ENCODE measurements around the gene SELENOK. TPM values are rescaled to one million over a fixed set of nuclear protein-coding genes. Genes with fewer than 3 reads are reported as not detected.

SELENOK gene
- total and polyA plus RNA-seq, 2 of the 13 experiments (the other 11 are each of a cell fraction or from before 2014, with no cell fraction given) = 67.0 to 81.0 TPM

- TF ChIP-seq ZNF251 (CRISPR knock-in tag; IDR thresholded peaks at IDR 0.05) (no peak), ZKSCAN1 (IDR thresholded peaks at IDR 0.05; ENCODE audit: low read length) (no peak), ZMYM2 (CRISPR knock-in tag; IDR thresholded peaks at IDR 0.05) (no peak)
These were observed 7.0 kb downstream of the SELENOK start (continued) for GRCh38 chr3:53884623-53885022.

GRCh38 chr3:53883008-53883407, 8.7 kb downstream of the SELENOK start:
- FAIRE-seq = no peak
- no peak overlapping the region for H3K27ac ChIP-seq (ENCODE audit: extremely low read length, insufficient read depth, low read length)
- in situ Hi-C loops (cut with HindIII; ENCODE audit: extremely low pct_ligation_motif_present, low pct_unique_long_range_greater_than_20kb) = loop anchor here (5.0 kb wide), 1 partner anchor 36 kb away; the partner anchor contains the start of genes CHDH and IL17RB

More at GRCh38 chr3:53883008-53883407, 8.7 kb downstream of the SELENOK start:
- no peak for ATAC-seq
- 0 out of 2 replicates have a peak, but pooled peaks have one; percentile 53 for TF ChIP-seq POLR2AphosphoS2 (IDR thresholded peaks at IDR 0.05; ENCODE audit: low read depth, low read length)
- no peak for TF ChIP-seq ZNF747 (CRISPR knock-in tag; IDR thresholded peaks at IDR 0.05; ENCODE audit: borderline replicate concordance)
- BruUV-seq (replicated peaks) = no TSS peak
- ChIA-PET CTCF (ENCODE audit: low intra/inter-chr PET ratio, low total read pairs) (no interaction called here), POLR2A (interaction anchor here (1.3 kb wide), 1 partner anchor 9 kb away, joined by 4 read pairs; the partner anchor contains the start of gene SELENOK)
- peaks cover 22% of the 10 kb centered on the region for H3K79me2 ChIP-seq (ENCODE audit: insufficient read depth, low read length)
- H3K4me3 ChIP-seq (replicated peaks in 1 of 3; ENCODE audit: insufficient read depth in 1 of 3, low read depth in 2 of 3, low read length in 3 of 3) = no peak overlapping the region
- H3K36me3 ChIP-seq (replicated peaks in 1 of 2; ENCODE audit: control insufficient read depth in 1 of 2, insufficient read depth in 2 of 2, low read length in 2 of 2) = peaks cover 8 to 46% of the 10 kb centered on the region in 2 experiments
- H3K9ac ChIP-seq (ENCODE audit: insufficient read depth, low read depth, low read length) = no peak overlapping the region
- no peaks in the 10 kb centered on the region; a peak in 1 of 5 replicates for H3K27me3 ChIP-seq (ENCODE audit: control insufficient read depth in 1 of 2, insufficient read depth in 2 of 2, low read length in 2 of 2)
- H2AFZ ChIP-seq (ENCODE audit: low read length) = no peak overlapping the region
- WGBS (ENCODE audit: low lambda C conversion rate) = 97% methylated on average over 4 of the region's 4 CpGs
- H3K4me1 ChIP-seq (ENCODE audit: insufficient read depth, low read length) = peaks cover 17% of the 10 kb centered on the region
- H4K20me1 ChIP-seq (ENCODE audit: insufficient read depth, low read length) = no peaks in the 10 kb centered on the region; the same call in 1 of the 2 replicates
- DNase-seq (ENCODE audit: low spot score) = no peak
- intact Hi-C loops (cut with micrococcal nuclease; ENCODE audit: unreplicated experiment) = no loop called here
- no peak overlapping the region for H3K4me2 ChIP-seq (ENCODE audit: low read depth, low read length)
- no peaks in the 10 kb centered on the region for H3K9me3 ChIP-seq (ENCODE audit: low read length)
